ENCODE measurements around the gene NCAN.

- TF ChIP-seq CTCF (IDR thresholded peaks at IDR 0.05) (no peak), SIN3A (IDR thresholded peaks at IDR 0.05; ENCODE audit: borderline replicate concordance, insufficient read depth, low read depth, low read length) (no peak), REST (IDR thresholded peaks at IDR 0.05; ENCODE audit: insufficient read depth in 1 of 2, low read depth in 2 of 2, low read length in 1 of 2) (no peak)
Observed at GRCh38 chr19:19269952-19270694, 58.4 kb downstream of the NCAN start.
